ENCODE results near the gene MRPL3.

- no peak for TF ChIP-seq CTCF (conservative IDR thresholded peaks at IDR 0.05; ENCODE audit: low read depth, low read length)
- TF ChIP-seq EZH2 (IDR thresholded peaks at IDR 0.05; ENCODE audit: borderline replicate concordance, low read depth, low read length, poor library complexity, severe bottlenecking), result no peak
Observed at GRCh38 chr3:131485119-131485518, 17.7 kb downstream of the MRPL3 start.
